OCI-LY3 (cell line): ENCODE results near the gene CCL25.

Experiments
- EZH2phosphoT487 ChIP-seq: fragments of 200-600 bp; shearing (Covaris generic); IDR thresholded peaks from 2 replicates; pipeline ENCODE4 v1.6.1; 2018; ENCODE audit warnings: antibody characterized with exemption, mixed run types, low read depth
- TF ChIP-seq, protein P1 (sequence below): fragments of 200-600, 300-600 bp; sonication (generic); IDR thresholded peaks from 2 replicates; pipeline ENCODE4 v1.5.1; 2014; ENCODE audit warnings: antibody characterized with exemption, low read length, low read depth

DNA sequence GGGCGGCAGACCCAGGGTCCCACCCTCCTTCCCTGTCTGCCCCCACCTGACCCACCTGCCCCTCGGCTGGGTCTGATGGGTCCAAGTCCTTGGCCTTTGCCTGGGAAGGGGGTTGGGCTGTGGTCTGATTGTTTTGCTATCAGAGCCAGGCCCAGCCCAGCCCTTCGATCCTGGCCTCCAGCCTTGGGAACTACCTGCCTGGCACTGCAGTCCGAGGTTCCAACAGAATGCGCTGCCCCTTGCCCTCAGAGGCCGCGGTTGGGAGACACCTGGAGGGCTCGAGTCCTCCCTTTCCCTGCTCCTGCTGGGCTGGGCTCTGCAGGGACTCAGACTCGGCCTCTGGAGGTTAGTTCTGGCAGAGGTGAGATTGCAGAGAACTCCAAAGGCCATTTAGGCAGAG lies 1.6 kb downstream of the CCL25 start:
- TF ChIP-seq, protein P1, sequence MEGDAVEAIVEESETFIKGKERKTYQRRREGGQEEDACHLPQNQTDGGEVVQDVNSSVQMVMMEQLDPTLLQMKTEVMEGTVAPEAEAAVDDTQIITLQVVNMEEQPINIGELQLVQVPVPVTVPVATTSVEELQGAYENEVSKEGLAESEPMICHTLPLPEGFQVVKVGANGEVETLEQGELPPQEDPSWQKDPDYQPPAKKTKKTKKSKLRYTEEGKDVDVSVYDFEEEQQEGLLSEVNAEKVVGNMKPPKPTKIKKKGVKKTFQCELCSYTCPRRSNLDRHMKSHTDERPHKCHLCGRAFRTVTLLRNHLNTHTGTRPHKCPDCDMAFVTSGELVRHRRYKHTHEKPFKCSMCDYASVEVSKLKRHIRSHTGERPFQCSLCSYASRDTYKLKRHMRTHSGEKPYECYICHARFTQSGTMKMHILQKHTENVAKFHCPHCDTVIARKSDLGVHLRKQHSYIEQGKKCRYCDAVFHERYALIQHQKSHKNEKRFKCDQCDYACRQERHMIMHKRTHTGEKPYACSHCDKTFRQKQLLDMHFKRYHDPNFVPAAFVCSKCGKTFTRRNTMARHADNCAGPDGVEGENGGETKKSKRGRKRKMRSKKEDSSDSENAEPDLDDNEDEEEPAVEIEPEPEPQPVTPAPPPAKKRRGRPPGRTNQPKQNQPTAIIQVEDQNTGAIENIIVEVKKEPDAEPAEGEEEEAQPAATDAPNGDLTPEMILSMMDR = no peak
- TF ChIP-seq EZH2phosphoT487 = no peak
